H1 (cell line): ENCODE measurements around the gene PTPRD.

Experiments
- CHD2 ChIP-seq: IDR thresholded peaks from 2 replicates; pipeline ENCODE4 v1.6.1; 2012; ENCODE audit warnings: low read length, improper control_type of control experiment
- GTF2F1 ChIP-seq: IDR thresholded peaks from 2 replicates; pipeline ENCODE4 v1.6.1; 2012; ENCODE audit warnings: low read depth, low read length, improper control_type of control experiment, borderline replicate concordance
- HDAC2 ChIP-seq, 2 experiments: fragments of 300-600 bp in 1 of 2; sonication (generic) in 1 of 2; IDR thresholded peaks; 2 replicates each; pipeline ENCODE4 v1.6.1; 2011 to 2012; ENCODE audit warnings: low read depth in 2 of 2, low read length in 2 of 2, mild to moderate bottlenecking in 2 of 2, moderate library complexity in 2 of 2, borderline replicate concordance in 1 of 2, inconsistent platforms in 1 of 2
- POLR2AphosphoS5 ChIP-seq: IDR thresholded peaks from 2 replicates; pipeline ENCODE4 v1.6.1; 2011; ENCODE audit warnings: low read depth, low read length
- RNF2 ChIP-seq: fragments of 200-900, 300-1000 bp; sonication (generic); IDR thresholded peaks from 2 replicates; pipeline ENCODE4 v1.7.1; 2016; ENCODE audit warnings: borderline replicate concordance, low read depth, mild to moderate bottlenecking, antibody characterized with exemption, low read length; ENCODE audit not compliant: poor library complexity, severe bottlenecking; ENCODE audit errors: missing control alignments
- SP1 ChIP-seq: IDR thresholded peaks from 2 replicates; pipeline ENCODE4 v1.6.1; 2011; ENCODE audit warnings: low read depth, low read length
- YY1 ChIP-seq: IDR thresholded peaks from 2 replicates; pipeline ENCODE4 v1.6.1; 2011; ENCODE audit warnings: low read depth, mild to moderate bottlenecking, low read length
- TF ChIP-seq, protein P1 (sequence below), 3 experiments: IDR thresholded peaks; 1 replicate in 2 of 3; 2 replicates in 1 of 3; pipeline versions ENCODE4 v1.5.1 to v1.6.1; 2011; ENCODE audit warnings: low read length in 3 of 3, mild to moderate bottlenecking in 3 of 3, inconsistent platforms in 2 of 3, low read depth in 1 of 3, moderate library complexity in 1 of 3; ENCODE audit not compliant: insufficient read depth in 1 of 3; ENCODE audit errors: control extremely low read depth in 1 of 3
- TF ChIP-seq, protein P2 (sequence below): IDR thresholded peaks from 2 replicates; pipeline ENCODE4 v1.6.1; 2012; ENCODE audit warnings: inconsistent platforms

DNA sequence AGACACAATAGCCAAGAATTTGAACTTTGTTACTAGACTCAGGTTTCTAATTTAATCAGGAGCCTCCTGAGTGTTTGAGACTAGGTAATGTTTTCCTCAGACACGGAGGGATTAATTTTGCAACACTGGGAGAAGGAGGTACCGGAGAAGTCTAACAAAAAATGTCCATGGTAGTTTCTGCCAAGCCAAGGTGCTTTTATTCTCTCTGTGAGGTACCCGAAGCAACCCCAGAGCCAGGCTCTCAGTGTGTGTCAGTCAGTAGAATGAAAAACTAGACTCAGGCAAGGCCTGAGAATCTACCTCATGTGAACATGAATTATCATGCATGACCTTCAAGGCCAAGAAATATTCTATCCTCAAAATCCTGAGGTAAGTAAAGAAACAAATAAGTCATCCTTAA lies 1832.4 kb downstream of the PTPRD start:
- TF ChIP-seq, protein P1, sequence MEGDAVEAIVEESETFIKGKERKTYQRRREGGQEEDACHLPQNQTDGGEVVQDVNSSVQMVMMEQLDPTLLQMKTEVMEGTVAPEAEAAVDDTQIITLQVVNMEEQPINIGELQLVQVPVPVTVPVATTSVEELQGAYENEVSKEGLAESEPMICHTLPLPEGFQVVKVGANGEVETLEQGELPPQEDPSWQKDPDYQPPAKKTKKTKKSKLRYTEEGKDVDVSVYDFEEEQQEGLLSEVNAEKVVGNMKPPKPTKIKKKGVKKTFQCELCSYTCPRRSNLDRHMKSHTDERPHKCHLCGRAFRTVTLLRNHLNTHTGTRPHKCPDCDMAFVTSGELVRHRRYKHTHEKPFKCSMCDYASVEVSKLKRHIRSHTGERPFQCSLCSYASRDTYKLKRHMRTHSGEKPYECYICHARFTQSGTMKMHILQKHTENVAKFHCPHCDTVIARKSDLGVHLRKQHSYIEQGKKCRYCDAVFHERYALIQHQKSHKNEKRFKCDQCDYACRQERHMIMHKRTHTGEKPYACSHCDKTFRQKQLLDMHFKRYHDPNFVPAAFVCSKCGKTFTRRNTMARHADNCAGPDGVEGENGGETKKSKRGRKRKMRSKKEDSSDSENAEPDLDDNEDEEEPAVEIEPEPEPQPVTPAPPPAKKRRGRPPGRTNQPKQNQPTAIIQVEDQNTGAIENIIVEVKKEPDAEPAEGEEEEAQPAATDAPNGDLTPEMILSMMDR (IDR thresholded peaks at IDR 0.05; ENCODE audit: control extremely low read depth in 1 of 3, insufficient read depth in 1 of 3, low read depth in 1 of 3, low read length in 3 of 3): no peak
- TF ChIP-seq RNF2 (no peak), CHD2 (no peak), GTF2F1 (no peak), YY1 (no peak), POLR2AphosphoS5 (no peak), HDAC2 (IDR thresholded peaks at IDR 0.05; ENCODE audit: borderline replicate concordance in 1 of 2, low read depth in 2 of 2, low read length in 2 of 2) (no peak), SP1 (no peak)
- TF ChIP-seq, protein P2, sequence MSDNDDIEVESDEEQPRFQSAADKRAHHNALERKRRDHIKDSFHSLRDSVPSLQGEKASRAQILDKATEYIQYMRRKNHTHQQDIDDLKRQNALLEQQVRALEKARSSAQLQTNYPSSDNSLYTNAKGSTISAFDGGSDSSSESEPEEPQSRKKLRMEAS: no peak
